K562 (cell line): Measurements from ENCODE around the gene LLGL2. TPM values are rescaled to one million over a fixed set of nuclear protein-coding genes. Genes with fewer than 3 reads are reported as not detected.

Experiments used
- ARID1B ChIP-seq: fragments of 450-650 bp; IDR thresholded peaks from 2 replicates; pipeline ENCODE4 v1.6.1; 2016; ENCODE audit warnings: antibody characterized with exemption, mild to moderate bottlenecking, inconsistent platforms
- ATF6 ChIP-seq: sonication (generic); formaldehyde crosslinking; IDR thresholded peaks from 2 replicates; pipeline ENCODE4 v1.4.0; 2020; ENCODE audit warnings: mild to moderate bottlenecking, missing genetic modification reagents
- CHCHD3 ChIP-seq: fragments of 250-450 bp; sonication (Bioruptor Pico); IDR thresholded peaks from 2 replicates; pipeline ENCODE4 v2.1.2; 2022; ENCODE audit warnings: mild to moderate bottlenecking
- E2F4 ChIP-seq: sonication (generic); formaldehyde crosslinking; IDR thresholded peaks from 2 replicates; pipeline ENCODE4 v1.8.0; 2022; ENCODE audit warnings: mild to moderate bottlenecking, low read depth, missing genetic modification reagents
- E2F8 ChIP-seq: fragments of 450-650 bp; IDR thresholded peaks from 2 replicates; pipeline ENCODE4 v1.7.1; 2018; ENCODE audit warnings: mild to moderate bottlenecking, low read depth; ENCODE audit not compliant: partially characterized antibody
- GTF2B ChIP-seq: IDR thresholded peaks from 2 replicates; pipeline ENCODE4 v1.6.1; 2011; ENCODE audit not compliant: insufficient read length; ENCODE audit errors: extremely low read depth
- RAD21 ChIP-seq, 2 experiments: fragments of 250-450 bp in 1 of 2; fragments of 450-650 bp in 1 of 2; sonication (Bioruptor Pico) in 1 of 2; formaldehyde crosslinking in 1 of 2; IDR thresholded peaks in 1 of 2; conservative IDR thresholded peaks in 1 of 2; 2 replicates each; pipeline versions ENCODE4 v1.4.0 to v1.8.0; 2020 to 2022; ENCODE audit warnings: mild to moderate bottlenecking in 2 of 2, moderate library complexity in 1 of 2
- SREBF2 ChIP-seq: sonication (generic); formaldehyde crosslinking; IDR thresholded peaks from 2 replicates; pipeline ENCODE4 v1.4.0; 2020; ENCODE audit warnings: mild to moderate bottlenecking, missing genetic modification reagents
- TGIF2 ChIP-seq: sonication (generic); formaldehyde crosslinking; IDR thresholded peaks from 2 replicates; pipeline ENCODE4 v1.8.1; 2022; ENCODE audit warnings: mild to moderate bottlenecking, missing genetic modification reagents, moderate library complexity
- USF2 ChIP-seq: sonication (generic); formaldehyde crosslinking; IDR thresholded peaks from 2 replicates; pipeline ENCODE4 v1.5.0; 2020; ENCODE audit warnings: missing genetic modification reagents
- ZNF699 ChIP-seq: fragments of 250-450 bp; sonication (Bioruptor Pico); IDR thresholded peaks from 2 replicates; pipeline ENCODE4 v1.8.0; 2021; ENCODE audit warnings: mild to moderate bottlenecking, moderate library complexity; ENCODE audit not compliant: insufficient replicate concordance
- ZNF76 ChIP-seq: fragments of 250-450 bp; sonication (Bioruptor Pico); IDR thresholded peaks from 2 replicates; pipeline ENCODE4 v1.4.0; 2020; ENCODE audit warnings: mild to moderate bottlenecking, moderate library complexity, borderline replicate concordance
- ZNF785 ChIP-seq: fragments of 250-450 bp; sonication (Bioruptor Pico); IDR thresholded peaks from 2 replicates; pipeline ENCODE4 v1.4.0; 2020; ENCODE audit warnings: mild to moderate bottlenecking
- polyA plus RNA-seq, 8 experiments: library from polyadenylated mRNA; depleted of rRNA in 4 of 8; stranded (reverse) in 5 of 8; unstranded in 3 of 8; fragments of >200 nt; fragmentation: Nextera tagmentation in 2 of 8; fragmentation: Illumina TruSeq in 1 of 8; extraction: Ambion mirVana in 2 of 8; extraction: Trizol in 1 of 8; gene quantifications; 2 replicates each; pipeline versions ENCODE4 v1.2.1 to v1.2.3, GENCODE V29; 2011 to 2014; ENCODE audit warnings: inconsistent platforms in 1 of 8, missing spikeins in 1 of 8
- total RNA-seq, 7 experiments: library from RNA; depleted of rRNA in 6 of 7; stranded (reverse); fragments of >200 nt in 6 of 7; fragmentation: Illumina TruSeq in 2 of 7; extraction: Trizol in 2 of 7; gene quantifications; 2 replicates each; pipeline versions ENCODE4 v1.2.1 to v1.2.3, GENCODE V29; 2011 to 2021; ENCODE audit warnings: low replicate concordance in 1 of 7

Gene LLGL2
- total and polyA plus RNA-seq, 9 of the 15 experiments (the other 6 are each of a cell fraction or from before 2014, with no cell fraction given): 0.32 to 24.4 (median 10.2) TPM

- TF ChIP-seq ZNF785 (CRISPR knock-in tag) (no peak), SREBF2 (CRISPR knock-in tag) (no peak), E2F4 (0 out of 2 replicates have a peak, but pooled peaks have one; percentile 19), RAD21 (CRISPR knock-in tag; conservative IDR thresholded peaks at IDR 0.05 in 1 of 2, IDR thresholded peaks at IDR 0.05 in 1 of 2) (peak in 1 of 2 experiments; percentile 31; a peak in 2 of 4 replicates), ZNF76 (CRISPR knock-in tag) (0 out of 2 replicates have a peak, but pooled peaks have one; percentile 34), GTF2B (no peak), E2F8 (peak; percentile 58), ARID1B (no peak), ATF6 (CRISPR knock-in tag) (no peak), ZNF699 (CRISPR knock-in tag) (no peak), USF2 (CRISPR knock-in tag) (no peak), CHCHD3 (CRISPR knock-in tag) (no peak), TGIF2 (no peak)
Measured at GRCh38 chr17:75589012-75589918, 63.8 kb downstream of the LLGL2 start (continued).
